ENCODE measurements around the gene CERS6. TPM values are rescaled to one million over a fixed set of nuclear protein-coding genes. Genes with fewer than 3 reads are reported as not detected.
"Not testable (repeated sequence)": the region's sequence is repeated elsewhere in the genome, so short reads cannot be mapped to it uniquely, and the experiment has no call there.

Gene CERS6, protein sequence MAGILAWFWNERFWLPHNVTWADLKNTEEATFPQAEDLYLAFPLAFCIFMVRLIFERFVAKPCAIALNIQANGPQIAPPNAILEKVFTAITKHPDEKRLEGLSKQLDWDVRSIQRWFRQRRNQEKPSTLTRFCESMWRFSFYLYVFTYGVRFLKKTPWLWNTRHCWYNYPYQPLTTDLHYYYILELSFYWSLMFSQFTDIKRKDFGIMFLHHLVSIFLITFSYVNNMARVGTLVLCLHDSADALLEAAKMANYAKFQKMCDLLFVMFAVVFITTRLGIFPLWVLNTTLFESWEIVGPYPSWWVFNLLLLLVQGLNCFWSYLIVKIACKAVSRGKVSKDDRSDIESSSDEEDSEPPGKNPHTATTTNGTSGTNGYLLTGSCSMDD
- polyA plus RNA-seq, result 10 to 100 TPM in 1 of 3 donors, 1 to 10 TPM in 2; 5.3 to 13.2 (median 8.3) TPM

DNA sequence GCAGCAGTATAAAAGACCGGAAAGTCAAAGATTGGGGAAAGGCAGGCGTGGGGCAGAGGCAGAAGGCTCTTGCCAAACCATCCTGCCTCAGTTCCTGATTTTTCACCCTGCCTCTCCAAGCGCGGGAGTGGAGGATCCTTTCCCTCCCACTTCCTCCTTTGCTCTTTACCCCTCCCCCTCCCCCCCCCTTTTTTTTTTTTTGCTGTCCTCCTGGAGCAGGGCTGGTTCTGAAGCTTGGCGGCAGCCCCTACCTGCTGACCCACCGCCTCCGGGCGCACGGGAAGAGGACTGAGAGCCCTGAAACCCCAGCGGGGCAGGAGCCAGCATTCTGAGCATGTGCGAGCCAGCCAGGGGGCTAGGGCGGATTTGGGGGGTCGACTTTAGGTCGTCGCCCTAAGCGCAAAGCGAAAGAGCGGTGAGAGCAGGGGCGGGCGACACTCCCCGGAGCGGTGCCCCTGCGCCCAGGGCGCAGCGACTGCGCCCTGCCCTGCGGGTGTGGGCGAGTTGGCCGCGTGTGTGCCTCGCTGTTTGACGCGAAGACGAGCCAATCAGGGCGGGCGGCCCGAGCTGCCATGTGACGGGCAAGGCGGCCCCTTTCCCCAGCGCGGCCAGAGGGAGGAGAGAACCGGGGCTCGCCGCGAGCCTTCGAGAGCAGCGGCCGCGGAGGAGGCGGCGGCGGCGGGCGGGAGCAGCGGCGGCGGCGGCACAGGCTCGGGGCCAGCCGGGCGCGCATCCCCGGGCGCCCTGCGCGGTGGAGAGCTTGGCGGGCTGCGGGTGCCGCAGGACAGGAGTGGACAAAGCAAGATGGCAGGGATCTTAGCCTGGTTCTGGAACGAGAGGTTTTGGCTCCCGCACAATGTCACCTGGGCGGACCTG lies at the start of gene CERS6:
TSS of gene CERS6 (plus strand) at position 628 of the 876 bp plus-strand sequence. CDS start at position 805, 177 bp downstream.
- 1 to 2% (median 2%) methylated on average over 67 to 72 of the region's 72 CpGs for WGBS, 3 donors
- no peak within 1 kb of the TSS for H3K27ac ChIP-seq (ENCODE audit: low read depth, low read length)

DNA sequence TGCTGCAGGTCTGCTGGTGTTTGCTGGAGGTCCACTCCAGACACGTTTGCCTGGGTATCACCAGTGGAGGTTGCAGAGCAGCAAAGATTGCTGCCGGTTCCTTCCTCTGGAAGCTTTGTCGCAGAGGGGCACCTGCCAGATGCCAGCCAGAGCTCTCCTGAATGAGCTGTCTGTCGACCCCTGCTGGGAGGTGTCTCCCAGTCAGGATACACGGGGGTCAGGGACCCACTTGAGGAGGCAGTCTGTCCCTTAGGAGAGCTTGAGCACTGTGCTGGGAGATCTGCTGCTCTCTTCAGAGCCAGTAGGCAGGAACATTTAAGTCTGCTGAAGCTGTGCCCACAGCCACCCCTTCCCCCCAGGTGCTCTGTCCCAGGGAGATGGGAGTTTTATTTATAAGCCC lies 43.8 kb upstream of the CERS6 start:
- WGBS, 3 donors, result 80 to 83% (median 82%) methylated on average over 4 to 5 of the region's 5 CpGs
- not testable (repeated sequence) for H3K27ac ChIP-seq (ENCODE audit: low read depth, low read length)

DNA sequence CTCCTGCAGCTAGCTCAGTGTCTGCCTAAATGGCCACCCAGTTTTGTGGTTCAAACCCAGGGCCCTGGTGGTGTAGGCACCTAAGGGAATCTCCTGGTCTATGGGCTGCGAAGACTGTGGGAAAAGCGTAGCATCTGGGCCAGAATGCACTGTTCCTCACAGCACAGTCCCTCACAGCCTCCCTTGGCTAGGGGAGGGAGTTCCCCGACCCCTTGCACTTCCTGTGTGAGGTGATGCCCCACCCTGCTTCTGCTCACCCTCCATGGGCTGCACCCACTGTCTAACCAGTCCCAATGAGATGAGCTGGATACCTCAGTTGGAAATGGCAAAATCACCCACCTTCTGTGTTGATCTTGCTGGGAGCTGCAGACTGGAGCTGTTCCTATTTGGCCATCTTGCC lies 43.0 kb upstream of the CERS6 start:
- H3K27ac ChIP-seq (ENCODE audit: low read depth, low read length), result not testable (repeated sequence)
- WGBS, 3 donors, result 86 to 92% (median 88%) methylated on average over 3 of the region's 3 CpGs

DNA sequence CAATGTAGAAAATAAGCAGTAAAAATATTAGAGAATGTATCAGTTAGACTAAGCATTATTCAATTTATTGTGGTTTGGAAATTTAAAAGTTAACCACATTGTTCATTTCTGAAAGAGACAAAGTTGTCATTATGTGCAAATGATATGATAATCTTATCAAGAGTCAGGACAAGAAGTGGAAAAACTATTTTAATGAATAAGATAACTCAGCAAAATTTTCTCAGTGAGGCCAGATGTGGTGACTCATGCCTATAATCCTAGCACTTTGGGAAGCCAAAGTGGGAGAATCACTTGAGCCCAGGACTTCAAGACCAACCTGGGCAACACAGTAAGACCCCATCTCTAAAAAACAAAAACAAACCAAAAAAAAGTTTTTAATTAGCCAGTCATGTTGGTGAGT lies 39.5 kb upstream of the CERS6 start:
- no peak overlapping the region for H3K27ac ChIP-seq (ENCODE audit: low read depth, low read length)

DNA sequence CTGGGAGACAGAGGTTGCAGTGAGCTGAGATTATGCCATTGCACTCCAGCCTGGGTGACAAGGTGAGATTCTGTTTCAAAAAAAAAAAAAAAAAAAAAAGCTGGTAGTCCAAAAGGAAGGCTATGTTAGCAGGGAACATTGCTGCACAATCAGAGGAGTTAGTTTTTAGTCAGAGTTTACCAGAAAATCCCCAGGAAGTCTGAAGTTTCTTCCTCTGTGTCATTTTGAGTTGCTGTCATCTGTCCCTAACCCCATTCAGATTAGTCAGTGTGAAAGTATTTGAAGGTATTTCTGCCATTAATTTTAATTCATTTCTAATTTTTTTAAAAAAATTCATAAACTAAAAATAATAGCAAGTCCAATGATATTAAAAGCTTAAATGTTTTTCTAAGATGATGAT lies 33.5 kb upstream of the CERS6 start:
- no peak overlapping the region for H3K27ac ChIP-seq (ENCODE audit: low read depth, low read length)

DNA sequence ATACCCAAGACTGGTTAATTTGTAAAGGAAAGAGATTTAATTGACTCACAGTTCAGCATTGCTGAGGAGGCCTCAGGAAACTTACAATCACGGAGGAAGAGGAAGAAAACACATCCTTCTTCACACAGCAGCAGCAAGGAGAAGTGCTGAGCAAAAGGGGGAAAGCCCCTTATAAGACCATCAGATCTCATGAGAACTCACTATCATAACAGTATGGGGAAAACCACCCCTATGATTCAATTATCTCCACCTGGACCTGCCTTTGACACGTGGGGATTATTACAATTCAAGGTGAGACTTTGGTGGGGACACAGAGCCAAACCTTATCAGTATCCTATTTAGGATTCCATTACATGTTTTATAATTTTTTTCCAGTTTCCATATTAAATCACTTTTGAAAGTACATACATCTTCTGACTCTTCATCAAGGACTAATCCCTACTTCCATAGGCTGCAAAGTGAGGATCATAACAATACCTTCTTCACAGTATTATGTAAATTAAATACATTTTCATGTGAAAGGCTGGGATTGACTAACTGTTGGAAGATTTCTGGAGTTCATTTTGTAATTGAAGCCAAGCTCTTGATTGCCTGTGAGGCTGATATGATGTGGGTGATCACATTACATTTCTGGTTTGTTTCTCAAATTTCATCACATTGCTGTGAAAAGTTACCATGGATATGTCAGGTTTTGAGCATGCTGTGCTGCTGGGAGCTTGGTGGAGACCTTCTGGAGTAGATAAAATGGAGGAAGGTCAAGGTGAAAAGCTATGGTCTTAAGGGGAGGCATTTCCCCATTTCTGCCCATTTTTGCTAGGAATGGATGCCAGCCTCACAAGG lies 31.7 kb upstream of the CERS6 start:
- WGBS, 3 donors, result 25 to 57% (median 38%) methylated on average over 2 of the region's 2 CpGs
- no peak overlapping the region for H3K27ac ChIP-seq (ENCODE audit: low read depth, low read length)

DNA sequence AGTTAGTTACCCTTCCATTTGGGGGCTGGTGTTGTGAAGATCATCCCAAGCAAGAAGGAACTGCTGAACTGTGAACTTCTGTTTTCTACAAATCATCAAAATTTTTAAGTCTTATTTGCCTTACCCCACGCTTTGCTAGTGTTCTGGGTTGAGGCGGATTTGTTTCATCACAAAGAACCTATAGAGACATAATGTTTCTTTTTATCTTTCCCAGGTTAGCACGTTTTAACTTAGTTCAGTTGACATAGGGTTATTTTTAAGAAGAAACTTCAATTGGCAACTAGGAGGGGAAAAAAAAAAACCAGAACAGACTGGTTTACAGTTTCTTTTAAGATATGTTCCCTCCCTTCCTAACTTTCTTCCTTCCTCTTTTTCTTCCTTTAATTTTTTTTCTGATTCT lies 31.1 kb upstream of the CERS6 start:
- 61 to 79% (median 76%) methylated on average over 3 of the region's 3 CpGs for WGBS, 3 donors

DNA sequence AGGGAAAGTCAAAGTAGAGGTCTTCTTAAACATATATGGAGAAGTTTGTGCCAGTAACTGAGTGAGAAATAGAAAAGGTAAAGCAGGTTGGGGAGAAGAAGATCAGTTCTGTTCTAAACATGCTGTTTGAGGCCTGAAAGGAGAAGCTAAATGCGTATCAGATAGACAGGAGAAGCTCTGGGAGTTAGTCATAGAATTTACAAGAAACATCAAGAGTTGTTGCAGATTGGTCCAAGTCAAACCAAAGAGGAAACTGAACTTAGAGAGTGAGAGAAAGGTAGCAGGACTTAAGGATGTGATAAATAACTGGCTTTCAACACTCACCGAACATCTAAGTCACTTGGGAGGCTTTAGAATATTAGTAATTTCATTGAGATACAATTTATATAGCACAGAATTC lies 29.2 kb upstream of the CERS6 start:
- WGBS, 3 donors, result 87 to 97% (median 92%) methylated on average over 2 of the region's 2 CpGs

More for the DNA sequence above, 31.1 kb upstream of the CERS6 start:
- no peak overlapping the region for H3K27ac ChIP-seq (ENCODE audit: low read depth, low read length)

DNA sequence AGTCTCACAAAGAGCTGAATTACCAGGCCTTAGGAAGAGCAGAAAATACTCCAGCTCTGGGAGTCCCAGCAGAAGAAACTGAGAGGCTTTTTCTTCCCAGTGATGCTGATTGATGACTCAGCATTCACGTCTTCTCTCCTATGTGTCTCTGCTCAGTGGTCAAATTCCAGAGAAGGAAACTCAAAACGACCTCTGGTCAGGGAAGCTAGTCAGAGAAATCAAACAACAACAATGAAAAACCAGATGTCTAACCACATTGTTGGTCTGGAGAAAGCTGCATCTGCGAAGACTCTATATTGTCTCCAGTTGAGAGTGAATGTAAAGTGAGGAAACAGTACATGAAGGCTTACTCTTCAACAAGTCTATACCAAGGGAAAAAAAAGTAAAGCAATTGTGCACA lies 28.6 kb upstream of the CERS6 start:
- H3K27ac ChIP-seq (ENCODE audit: low read depth, low read length), result no peak overlapping the region
- 40 to 57% (median 42%) methylated on average over 3 of the region's 3 CpGs for WGBS, 3 donors

More for the DNA sequence above, 29.2 kb upstream of the CERS6 start:
- H3K27ac ChIP-seq (ENCODE audit: low read depth, low read length), result no peak overlapping the region

DNA sequence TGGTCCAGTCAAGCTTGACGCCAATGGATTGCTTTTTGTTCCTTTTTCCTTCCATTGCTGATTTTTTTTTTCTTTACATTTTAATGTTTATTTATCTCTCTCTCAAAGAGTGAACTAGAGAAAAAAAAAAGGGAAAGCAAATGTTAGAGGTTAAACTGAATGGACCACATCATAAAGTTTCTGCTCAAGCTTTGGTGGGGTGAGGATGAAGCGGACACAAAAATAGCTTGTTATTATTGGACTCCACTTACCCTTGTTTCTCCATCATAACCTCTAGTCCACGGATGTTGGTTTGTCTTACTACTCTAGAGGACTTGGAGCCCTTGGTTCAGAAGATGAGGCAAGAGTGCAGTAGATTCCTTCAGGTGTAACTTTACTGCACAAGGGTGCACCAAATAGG lies 27.6 kb upstream of the CERS6 start:
- no peak overlapping the region for H3K27ac ChIP-seq (ENCODE audit: low read depth, low read length)
- WGBS, 3 donors, result 91 to 98% (median 95%) methylated on average over 3 of the region's 3 CpGs

DNA sequence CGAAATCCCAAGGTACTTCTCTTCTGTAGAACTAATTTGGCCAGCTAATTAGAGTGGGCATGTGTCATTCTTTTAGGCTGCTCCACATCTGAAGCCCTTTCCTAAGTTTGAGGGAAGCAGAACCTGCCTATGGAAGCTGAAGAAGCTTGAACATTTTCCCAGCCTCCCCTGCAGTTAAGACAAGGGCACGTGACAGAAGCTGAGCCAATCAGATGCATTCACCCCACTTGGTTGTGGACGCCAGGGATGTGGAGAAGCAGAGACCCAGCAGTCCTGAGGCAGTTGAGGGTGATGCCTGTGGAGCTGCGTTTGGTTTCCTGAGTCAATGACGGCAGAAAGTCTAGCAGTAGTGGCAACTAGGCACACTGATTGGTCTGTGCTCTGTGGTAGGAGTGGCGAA lies 26.1 kb upstream of the CERS6 start:
- WGBS, 3 donors, result 85 to 86% (median 86%) methylated on average over 6 of the region's 6 CpGs
- H3K27ac ChIP-seq (ENCODE audit: low read depth, low read length), result no peak overlapping the region

DNA sequence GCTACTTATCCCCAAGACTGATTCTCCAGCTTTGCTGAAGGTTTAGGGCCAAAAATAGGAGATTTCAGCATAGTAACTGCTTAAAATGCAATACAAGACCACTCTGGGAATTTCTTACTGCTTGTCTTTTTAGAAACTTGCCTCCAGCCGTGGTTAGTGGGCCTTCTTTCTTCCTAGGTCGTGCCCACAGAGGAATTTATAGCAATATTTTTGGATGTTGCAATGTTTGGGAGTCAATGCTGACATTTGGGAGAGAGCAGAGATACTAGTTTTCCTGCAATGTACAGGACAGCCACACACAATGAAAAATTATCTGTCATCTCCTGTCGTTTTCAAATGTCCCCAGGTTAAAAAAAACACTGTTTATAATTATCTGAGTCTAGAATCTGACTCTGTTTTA lies 25.6 kb upstream of the CERS6 start:
- no peak overlapping the region for H3K27ac ChIP-seq (ENCODE audit: low read depth, low read length)
- 38 to 75% (median 49%) methylated on average over 3 of the region's 3 CpGs for WGBS, 3 donors

DNA sequence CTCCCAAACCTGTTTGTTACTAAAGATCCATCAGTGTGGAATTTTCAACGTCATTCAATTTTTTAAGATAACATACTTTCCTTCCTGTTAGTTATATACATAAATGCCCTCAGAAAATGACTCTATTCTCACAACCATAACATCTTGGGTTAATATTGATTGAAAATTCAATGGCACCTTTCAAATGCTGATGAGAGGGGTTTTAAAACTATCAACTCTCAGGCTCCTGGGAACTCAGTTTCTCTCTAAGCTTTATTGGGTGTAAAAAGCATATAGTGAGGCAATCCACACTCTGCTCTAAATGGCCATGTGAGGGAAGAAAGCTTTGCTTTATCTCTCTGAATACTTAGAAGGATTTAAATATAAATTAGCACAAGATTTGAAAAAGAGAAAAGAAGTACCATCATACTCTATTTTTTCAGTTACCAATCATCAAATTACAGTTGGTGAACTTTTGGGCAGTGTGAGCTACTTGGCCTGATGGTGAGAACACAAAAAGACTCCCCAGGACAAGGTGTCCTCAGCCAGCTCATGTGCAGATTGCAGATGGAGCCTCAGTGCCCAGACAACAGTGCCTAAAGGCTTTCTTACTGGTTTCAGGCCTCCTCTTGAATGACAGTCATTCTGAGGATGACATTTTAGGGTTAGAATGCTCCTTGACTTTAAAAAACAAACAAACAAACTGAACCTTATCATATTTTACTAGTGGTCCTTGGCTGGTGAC lies 24.6 kb upstream of the CERS6 start:
- WGBS, 3 donors, result 70 to 77% (median 72%) methylated on average over 1 of the region's 1 CpG
- no peak overlapping the region for H3K27ac ChIP-seq (ENCODE audit: low read depth, low read length)

DNA sequence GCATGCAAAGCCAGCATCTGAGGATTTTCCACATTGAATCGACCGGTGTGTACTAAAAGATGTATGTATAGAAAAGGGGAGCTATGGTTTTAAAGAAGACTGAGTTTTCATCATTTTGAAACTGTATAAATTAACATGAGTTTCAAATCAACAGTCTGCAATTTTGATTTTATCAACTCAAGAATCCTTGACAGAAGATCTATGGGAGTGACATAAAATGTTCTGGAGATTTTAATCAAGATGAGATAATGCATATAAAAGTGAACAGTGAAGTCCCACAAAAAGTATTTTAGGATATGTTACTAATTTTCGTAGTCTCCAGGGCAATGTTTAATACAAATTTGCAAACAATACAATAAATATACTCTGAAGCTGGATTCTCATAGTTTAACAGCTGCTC lies 24.0 kb upstream of the CERS6 start:
- no peak overlapping the region for H3K27ac ChIP-seq (ENCODE audit: low read depth, low read length)
- WGBS, 3 donors, result 88 to 93% (median 90%) methylated on average over 3 of the region's 3 CpGs

DNA sequence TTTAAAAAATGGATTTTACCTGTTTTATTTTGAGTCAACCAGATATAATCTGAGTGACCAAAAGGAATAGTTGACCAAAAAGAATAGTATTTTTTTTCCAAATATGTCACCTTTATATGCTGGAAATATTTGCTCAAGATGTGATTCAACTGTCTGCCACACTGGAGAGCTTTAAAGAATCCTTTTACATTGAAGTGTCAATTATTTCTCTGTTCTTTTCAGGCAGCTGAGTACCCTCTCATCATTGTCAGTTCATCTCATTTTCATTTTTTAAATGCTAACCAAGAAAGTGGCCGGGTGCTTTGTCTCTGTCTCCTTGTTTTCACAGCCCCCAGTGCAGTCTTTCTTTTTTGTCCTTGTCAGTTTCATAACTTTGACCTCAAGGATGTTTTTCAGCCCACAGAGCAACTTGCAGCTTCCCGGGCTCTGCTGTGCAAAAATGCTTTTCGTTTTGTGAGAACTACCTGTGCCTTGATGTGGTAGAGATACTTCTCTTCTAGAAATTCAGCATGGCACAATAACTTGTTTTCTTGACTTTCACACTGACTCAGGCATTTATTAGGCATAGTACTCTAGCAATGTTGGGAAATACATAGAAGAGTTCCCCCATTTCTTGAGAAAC lies 23.4 kb upstream of the CERS6 start:
- 67 to 72% (median 71%) methylated on average over 3 of the region's 3 CpGs for WGBS, 3 donors
- no peak overlapping the region for H3K27ac ChIP-seq (ENCODE audit: low read depth, low read length)

DNA sequence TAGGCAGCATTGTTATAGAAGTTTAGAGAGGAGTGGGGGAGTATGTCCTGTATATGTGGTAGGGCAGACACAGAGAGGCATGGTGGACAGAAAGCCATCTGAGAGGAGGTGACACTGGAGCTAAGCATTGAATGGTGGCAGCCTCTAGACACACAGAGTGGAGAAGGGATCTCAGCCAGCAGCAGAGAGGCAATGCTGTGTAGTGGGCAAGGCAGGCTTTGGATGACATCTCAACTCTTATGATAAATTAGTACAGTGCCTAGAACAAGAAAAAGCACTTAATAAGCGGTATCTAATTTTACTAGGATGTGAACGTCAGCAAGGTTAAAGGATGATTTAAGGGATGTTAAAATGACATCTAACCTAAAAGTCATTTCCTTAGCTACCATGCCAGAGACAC lies 22.5 kb upstream of the CERS6 start:
- WGBS, 3 donors, result 64 to 76% (median 64%) methylated on average over 2 of the region's 2 CpGs
- H3K27ac ChIP-seq (ENCODE audit: low read depth, low read length), result no peak overlapping the region

DNA sequence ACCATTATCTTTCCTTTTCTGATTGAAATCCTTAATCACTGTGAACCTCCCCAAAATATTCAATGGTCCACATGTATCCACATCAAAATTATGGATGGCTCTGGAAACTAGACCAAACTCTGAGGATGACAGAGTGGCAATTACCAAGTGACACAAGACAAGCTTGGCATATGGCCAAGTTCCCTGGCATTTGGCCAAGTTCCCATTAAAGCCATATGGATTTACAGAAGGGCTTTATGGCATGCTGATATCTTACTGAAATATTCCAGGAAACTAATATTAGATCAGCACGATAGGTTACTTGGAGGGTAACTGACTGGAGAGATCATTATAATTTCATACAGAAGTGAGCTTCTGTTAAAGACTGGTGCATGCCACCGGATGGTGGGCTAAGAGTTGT lies 21.9 kb upstream of the CERS6 start:
- 59 to 77% (median 61%) methylated on average over 2 of the region's 2 CpGs for WGBS, 3 donors
- no peak overlapping the region for H3K27ac ChIP-seq (ENCODE audit: low read depth, low read length)

DNA sequence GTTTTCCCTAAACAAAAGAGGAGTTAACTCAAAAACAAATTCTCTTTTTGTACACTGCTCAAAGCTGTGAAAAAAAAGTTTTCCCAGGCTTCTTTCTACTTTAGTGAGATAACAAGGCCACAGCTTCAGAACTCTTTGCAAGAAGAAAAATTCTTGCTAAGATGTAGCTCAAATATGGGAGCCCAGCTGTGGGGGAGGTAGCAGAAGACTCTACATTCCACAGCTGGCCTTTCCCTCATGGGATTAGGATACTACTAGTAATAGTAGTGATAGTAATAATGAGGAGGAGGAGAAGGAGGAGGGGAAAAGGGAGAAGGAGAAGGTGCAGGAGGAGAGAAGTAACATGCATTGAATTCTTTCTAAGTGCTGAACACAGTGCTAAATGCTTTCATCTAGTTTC lies 19.2 kb upstream of the CERS6 start:
- no peak overlapping the region for H3K27ac ChIP-seq (ENCODE audit: low read depth, low read length)

All from adipose tissue (tissue), 3 donors.